Head of caudate nucleus (tissue), 42 donors: Measurements from ENCODE around the gene GSE1.

ENCODE experiments used
- DNase-seq, 42 donors: peaks; one replicate each; pipeline versions ENCODE4 v3.0.0 to v3.0.0-alpha.2; 2020 to 2021; ENCODE audit warnings: mixed read lengths in 7 of 42
- intact Hi-C: fragments of 100-400 bp; cut with DNase I; formaldehyde crosslinking; loops from one replicate; pipeline ENCODE4 v1.15.0; 2022

Gene GSE1

DNA sequence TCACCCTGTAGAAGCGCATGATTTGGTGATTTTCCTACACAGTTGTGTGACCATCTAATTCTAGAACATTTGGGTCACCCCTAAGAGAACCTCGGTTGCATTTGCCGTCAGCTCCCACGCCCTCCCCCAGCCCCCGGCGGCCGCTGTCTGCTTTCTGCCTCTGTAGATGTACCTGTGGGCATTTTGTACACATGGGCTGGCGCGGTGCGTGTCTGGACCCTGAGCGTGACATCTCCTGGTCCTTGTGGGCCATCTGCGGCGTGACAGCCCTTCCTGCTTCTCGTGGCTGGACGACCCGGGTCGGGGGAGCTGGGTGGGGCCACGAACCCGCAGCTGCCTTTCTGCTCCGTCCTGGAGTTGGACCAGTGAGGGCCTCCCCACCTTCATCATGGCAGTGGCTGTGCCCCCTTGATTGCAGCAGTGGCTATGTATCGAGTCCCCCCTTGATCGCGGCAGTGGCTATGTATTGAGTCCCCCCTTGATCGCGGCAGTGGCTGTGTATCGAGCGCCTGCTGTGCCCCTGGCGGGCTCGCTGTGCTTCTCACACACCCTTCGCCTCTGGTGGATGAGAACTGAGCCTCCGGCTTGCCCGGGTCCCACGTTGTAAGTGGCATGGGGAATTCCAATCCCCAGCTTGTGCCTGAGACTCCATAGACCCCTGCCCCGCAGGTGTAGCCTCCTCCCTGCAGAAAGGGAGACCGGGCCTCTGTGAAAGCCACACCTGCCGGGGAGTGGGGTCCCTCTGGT is 24.1 kb downstream of the GSE1 start:
- DNase-seq = no peak
- intact Hi-C loops = no loop called here

DNA sequence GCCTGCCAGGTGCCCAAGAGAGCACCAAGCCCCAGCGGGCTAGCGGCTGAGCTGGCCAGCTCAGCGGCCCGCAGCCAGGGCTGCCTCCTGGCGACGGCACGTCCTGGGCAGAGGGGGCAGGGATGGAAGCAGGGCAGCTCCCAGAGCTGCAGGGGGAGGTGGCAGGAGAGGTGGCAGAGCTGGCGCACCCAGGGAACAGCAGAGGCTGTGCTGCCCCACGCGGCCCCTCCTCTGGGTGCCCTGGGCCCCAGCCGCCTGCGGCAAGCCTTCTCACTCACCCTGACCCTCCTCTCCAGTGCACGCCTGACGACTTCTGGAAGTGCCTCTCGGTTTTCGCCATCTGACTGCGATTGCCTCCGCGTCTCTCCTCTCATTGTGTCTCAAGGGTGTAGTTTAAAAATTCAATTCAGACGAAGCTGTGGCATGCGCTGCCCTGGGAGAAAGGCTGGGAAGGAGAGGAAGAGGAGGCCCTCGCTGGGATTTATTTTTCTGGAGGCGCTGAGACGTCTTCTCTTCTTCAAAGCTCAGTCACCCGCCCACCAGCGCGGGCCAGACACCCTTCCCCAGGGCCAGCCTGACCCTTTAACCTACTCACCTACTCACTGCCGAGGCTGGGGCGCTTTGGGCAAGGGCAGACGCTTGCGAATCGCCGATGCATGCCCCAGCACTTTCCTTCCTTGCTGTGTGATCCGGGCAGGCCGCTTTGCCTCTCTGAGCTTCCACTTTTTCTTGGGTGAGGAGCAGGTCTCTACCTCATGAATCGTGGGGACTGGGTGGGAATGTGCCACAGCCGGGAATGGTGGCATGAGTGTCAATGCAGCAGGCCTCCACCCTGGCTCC is 24.9 kb downstream of the GSE1 start:
- DNase-seq = peak in 1 of 42 donors; percentile 54
- intact Hi-C loops = no loop called here

DNA sequence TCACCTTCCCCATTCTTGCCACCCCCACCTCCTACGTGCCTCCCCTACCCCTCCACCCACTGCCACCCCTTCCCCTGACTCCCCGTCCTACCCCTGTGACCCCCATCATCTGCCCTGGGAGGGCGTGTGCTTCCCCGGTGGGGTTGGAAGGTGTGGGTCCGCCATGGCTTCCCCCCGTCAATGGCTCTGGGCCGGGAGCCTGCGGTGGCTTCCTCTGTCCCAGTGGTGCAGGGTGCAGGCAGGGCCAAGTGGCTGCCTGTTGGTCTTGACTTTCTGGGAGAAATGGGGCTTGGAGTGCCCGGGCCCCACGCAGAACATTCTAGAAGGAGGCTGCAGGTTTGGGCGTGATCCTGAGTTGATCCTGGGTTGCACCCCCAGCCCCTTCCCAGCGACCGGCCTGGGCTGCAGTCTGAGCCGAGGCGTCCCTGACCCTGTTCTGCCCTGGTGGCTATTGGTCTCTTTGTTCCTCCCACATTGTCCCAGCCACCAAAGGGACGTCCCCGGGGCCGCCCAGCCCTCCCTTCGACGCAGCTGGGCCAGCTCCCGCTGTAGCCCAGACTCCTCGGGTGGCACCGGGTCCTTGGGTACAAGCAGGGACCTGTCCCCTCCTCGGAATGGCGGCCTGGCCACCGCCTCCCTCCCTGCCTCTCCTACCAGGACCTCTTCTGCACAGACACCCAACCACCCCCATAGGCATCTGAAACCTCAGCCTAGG is 25.7 kb downstream of the GSE1 start:
- DNase-seq = no peak
- intact Hi-C loops = no loop called here

DNA sequence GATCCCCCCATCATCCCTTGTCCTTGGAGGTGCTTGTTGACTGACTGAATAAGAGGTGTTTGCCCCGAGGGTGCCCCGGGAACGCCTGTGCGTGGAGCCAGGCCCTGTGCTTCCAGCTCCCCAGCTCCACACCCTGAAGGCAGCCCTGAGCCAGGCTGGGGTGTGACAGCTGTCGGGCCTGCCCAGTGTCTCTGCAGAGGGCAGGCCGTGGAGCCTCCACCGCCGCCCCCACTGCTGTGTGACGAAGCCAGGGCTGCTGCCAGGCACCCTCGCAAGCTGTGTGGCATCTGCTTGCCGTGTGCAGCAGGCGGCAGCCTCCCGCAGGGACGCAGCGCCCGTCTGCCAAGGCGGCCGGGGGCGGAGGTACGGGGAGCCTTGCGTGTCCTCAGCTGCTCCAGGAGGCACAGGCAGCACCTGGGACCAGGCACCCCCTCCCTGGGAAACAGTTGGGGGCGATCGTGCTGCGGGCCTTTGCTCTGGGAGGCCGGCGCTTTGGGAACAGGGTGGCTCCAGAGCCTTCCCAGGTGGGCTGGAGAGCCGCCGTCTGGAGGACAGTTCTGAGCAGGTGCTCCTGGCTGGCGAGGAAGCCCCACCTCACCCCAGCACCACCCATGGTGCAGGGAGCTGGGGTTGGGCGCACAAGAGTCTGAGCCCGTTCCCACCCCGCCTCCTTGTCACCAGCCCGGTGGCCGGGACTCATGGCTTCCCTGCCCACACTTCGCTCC is 26.6 kb downstream of the GSE1 start:
- DNase-seq = peak in 40 of 42 donors; percentile 40 to 89 (median 72)
- intact Hi-C loops = no loop called here

DNA sequence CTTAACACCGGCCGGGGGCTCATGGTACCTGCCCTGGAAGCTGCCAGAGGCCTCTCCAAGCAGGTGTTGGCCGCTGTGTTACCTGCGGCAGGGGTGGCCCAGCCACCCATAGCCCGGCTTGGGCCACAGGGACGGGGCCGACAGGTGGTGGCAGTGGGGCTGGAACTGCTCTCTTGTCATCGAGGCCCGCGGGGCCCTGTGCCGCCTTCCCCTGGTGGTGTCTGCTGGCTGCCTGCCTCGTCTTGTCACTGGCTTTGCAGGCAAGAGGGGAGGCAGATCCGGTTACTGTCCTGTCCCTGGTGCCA is 27.1 kb downstream of the GSE1 start:
- no peak for DNase-seq
- intact Hi-C loops = no loop called here

DNA sequence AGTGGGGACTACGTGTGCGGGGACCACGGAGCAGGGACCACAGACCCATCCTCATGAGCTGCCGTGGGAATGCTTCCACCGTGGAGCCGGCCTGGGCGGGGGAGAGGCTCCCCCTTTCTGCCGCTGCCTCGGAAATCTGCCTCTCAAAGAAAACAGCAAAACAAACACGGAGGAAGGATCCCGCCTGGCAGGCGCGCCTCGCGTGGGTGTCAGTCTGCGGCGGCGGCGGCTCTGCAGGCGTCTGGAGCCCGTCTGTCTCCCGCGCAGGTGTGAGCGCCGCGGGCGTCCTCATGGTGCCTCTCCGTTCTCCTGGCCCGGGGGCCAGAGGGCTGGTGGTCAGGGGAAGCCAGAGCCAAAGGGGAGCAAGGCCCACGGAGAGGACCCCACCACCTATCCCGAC is 27.5 kb downstream of the GSE1 start:
- DNase-seq = peak in 6 of 42 donors; percentile 33 to 65 (median 50)

DNA sequence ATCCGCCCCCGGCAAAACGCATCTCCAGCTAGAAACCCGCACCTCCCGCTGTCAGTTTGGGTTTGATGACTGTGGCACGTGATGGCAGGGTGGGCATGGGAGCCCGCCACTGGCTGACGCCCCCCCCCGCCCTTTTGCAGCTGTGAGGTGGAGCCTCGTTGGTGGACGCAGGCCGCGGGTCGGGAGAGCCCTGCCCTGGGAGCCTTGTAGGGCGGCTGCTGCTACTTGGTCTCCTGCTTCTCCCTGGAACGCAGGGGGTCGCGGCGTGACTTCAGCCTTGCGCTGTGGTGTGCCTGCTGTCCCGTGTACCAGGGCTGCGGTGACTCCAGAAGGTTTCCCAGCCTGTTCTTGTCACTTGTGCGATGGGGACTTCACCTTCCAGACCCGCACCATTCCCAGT is 28.2 kb downstream of the GSE1 start:
- intact Hi-C loops = no loop called here
- DNase-seq = no peak

More for the DNA sequence above, 27.5 kb downstream of the GSE1 start:
- intact Hi-C loops = no loop called here

DNA sequence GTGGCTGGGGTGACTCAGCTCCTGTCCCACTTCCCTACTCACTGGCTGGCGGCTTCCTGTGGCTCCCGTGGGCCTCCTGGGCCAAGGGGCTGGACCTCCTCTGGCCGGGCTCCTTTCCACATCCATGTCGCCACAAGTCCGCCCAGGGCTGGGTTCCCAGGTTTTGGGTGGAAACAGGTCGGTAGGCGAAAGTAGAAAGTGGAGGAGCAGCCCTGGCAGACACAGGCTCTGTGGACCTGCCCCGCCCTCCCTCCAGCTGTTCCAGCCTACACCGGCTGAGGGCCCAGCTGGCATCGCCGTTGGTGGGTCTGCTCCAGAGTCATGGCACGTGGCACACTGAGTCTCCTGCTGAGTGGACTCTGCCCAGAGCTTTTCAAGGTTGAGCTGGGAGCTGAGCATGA is 28.7 kb downstream of the GSE1 start:
- intact Hi-C loops = no loop called here
- no peak for DNase-seq

DNA sequence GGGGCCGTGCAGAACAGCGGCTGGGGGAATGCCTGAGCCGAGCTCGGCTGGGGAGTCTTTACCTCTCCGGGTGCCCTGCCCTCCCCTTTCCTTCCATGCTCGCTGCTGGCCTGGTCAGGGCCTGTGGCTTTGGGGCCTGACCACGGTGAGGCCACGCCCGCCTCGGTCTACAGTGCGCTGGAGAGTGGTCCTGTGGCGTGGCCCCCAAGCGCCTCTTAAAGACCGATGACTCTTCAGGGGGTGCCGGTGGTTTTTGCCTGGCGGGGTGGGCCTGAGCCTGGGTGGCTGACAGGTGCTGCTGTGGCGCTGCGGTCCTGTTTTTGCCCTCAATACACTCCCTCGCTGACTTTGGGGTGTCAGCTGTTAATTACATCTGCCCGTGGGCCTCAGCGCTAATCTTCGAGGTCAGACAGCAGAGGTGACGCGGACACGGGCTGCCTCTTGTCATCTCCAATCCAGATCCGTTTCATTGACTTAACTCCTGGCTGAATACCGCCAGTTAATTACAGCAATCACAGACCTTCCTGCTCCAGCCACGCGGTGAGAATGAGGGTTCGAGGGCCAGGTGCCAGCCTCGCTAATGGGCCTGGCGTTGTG is 29.7 kb downstream of the GSE1 start:
- intact Hi-C loops = no loop called here
- no peak for DNase-seq

DNA sequence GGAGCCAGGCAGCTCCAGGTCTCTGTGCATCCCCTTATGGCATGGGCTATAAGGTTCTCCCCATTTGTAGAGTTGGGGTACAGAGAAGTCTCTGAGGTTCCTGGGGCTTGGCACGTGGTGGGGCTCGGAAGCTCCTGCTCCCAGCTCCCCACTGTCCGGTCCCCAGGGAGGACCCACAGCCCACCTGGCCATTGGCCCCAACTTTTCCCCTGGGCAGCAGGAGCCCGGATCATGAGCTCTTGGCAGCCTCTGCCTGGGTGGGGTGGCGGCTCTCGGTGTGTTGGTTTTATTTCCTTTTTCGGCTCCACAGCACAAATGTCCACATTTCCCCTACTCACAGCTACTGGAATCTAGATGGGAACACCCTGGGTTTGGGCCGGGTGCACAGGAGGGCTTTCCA is 30.5 kb downstream of the GSE1 start:
- no peak for DNase-seq
- intact Hi-C loops = no loop called here

DNA sequence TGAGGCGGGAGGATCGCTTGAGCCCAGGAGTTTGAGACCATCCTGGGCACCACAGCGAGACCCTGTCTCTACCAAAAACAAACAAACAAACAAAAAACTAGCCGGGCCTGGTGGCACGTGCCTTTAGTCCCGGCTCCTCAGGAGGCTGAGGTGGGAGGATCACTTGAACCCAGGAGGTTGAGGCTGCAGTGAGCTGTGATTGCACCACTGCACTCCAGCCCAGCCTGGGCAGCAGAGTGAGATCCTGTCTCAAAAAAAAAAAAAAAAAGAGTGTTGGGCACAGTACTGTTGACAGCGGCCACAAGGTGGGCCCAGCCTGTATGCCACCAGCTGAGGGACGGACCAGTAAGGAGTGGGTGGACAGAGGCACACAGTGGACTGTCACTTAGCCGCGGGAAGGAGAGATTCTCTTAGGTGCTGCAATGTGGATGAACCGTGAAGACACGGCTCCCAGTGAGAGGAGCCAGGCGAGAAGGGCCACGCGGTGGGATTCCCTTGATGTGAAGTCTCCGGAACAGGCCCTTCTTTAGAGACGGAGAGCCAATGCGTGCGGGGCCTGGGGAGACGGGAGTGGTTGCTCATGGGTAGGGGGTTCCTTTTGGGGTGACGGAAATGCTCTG is 31.1 kb downstream of the GSE1 start:
- intact Hi-C loops = no loop called here
- no peak for DNase-seq

DNA sequence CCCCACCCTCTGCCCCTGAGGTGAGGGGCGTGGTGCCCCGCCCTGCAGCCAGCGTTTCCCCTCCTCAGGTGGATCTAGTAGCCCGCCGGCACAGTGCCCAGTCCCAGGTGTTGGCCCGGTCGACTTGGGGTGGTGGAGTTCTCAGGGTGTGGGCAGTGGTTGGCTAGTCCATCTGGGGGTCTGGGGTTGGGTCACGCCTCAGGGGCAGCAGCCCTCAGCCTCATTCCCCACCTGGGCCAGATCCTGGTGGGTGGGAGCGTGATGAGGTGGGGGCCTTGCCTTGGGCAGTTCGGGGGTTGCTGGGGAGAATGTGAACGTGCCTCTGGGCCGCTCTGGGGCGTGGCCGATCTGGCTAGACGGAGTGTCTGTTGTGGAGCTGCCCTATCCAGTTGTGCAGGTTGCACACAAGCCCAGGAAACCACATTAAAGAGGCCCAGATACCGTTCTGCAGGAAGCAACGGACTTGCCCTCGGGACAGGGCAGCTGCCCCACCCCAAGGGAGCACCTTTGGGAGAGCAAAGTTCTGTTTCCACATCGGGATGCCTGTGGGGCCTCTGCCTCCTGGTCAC is 32.0 kb downstream of the GSE1 start:
- intact Hi-C loops = no loop called here

DNA sequence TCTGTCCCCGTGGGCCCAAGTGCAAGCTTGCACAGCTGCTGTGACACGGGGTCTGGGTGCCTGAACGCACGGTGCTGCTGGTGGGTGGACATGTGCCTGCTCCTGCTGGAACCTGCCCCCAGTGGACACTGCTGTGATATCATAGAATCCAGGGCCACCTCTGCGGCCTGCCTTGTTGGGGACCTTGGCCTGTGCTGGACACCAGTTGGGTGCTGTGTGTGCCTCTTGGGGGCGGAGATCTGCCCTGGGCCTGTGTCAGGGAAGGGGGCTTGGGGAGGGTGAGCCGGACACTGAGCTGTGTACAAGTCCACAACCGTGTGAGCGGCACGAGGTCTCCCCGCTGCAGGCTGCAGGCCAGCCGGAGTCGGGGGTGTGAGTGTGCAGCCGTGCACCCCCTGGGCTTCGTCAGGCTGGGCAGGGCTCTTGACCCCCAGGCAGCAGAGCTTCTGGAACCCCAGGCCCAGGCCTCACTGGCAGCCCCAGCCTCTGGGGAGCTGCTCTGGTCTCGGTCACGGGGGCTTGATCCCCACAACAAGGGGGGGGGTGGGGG is 33.3 kb downstream of the GSE1 start:
- DNase-seq = no peak
- intact Hi-C loops = no loop called here

More for the DNA sequence above, 32.0 kb downstream of the GSE1 start:
- no peak for DNase-seq

DNA sequence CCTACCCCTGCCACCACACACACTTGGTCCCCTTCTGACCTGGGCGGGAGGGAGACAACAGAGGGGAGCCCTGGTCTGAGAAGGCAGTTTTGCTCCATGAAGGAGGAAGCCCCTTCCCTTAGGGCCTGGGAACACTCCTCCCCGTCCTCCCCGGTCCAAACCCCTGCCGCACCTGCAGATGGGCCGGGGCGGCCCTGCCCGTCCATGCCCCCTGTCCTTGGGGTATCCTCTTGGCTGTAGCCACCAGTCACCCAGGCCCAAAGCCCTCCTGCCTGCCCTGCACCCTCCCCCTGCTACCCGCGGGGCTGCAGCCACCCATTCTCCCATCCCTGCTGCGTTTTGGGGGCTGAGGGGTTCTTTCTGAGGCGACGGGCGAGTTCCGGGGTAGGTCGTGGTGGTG is 33.9 kb downstream of the GSE1 start:
- intact Hi-C loops = no loop called here

DNA sequence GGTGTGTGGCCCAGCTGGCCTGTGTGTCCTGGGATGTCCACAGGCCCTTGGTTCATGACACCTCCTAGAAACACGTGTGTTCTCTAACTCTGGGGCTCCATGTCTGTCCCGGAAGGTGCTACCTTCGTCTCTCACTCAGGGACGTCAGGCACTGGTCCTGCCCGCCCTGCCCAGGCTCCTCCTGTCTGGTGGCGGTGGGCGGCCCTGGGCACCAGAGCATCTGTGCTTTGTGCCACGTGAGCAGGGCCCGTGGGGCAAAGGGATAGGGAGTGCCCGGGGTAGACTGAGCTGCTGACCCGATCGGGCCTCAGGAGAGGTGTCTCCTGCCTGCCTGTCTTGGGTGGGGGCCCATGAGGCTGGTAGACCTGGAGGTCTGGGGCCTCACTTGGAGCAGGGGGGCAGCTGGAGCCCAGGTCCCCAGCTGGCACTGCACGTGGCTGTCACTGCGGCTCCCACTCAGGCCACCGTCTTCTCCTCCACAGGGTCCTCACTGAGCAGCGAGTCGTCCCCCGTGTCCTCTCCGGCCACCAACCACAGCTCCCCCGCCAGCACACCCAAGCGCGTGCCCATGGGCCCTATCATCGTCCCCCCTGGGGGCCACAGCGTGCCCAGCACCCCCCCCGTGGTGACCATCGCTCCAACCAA is 35.1 kb downstream of the GSE1 start:
- intact Hi-C loops = no loop called here
- DNase-seq = no peak

More for the DNA sequence above, 33.9 kb downstream of the GSE1 start:
- no peak for DNase-seq

DNA sequence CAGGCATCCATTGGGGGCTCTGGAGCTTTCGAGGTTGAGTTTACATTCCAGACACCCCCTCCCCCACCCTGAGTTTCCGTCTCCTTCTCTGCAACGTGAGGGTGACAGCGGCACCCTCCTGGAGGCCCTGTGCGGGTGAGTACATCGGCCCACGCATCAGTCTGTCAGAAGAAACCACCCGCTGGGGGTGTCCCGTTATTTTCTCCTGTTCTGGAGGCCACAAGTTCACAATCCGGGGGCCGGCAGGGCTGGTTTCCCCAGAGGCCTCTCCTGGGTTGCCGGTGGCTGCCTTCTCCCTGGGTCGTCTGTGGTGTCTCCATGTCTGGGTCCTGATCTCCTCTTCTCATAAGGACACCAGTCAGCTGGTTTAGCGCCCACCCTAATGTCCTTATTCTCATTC is 35.7 kb downstream of the GSE1 start:
- intact Hi-C loops = no loop called here
- peak in 23 of 42 donors; percentile 11 to 77 (median 49) for DNase-seq

DNA sequence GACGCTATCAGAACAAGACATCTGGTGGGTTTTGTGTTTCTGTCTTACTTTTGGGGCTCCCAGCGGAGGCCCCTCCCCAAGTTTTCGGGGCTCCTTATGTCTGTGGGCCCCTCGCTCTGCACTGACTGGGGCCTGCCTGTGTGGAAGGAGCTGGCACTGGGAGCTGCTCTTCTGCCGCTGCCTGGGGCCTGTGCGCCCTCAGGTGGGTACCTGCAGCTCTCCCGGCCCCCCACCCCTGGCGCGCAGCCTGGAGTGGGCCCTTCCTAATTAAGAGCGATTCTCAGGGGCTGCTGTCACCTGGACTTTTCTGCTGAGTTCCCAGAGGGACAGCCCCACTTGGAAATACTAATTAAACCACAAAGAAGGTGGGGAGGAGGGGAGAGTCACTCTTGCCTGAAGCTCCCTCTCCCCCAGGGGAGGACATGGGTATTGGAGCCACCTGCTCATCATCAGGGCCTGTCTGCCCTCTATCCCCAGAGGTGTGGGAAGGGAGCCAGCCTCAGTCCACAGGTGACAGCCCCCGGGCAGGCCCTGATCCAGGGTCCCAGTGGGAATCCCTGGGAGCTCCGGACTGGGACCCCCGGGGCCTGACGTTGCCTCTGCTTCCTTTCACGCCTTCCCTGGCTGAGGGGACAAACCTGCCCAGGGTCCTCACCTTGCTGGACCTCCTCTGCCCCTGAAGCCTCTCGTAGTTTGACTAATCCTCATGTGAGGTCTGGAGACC is 36.5 kb downstream of the GSE1 start:
- intact Hi-C loops = loop anchor here (10.0 kb wide), 1 partner anchor 65 kb away; no protein-coding TSS in a partner anchor

More for the DNA sequence above, 36.5 kb downstream of the GSE1 start:
- DNase-seq = no peak
